ENCODE measurements around the gene LYPD8. TPM values are rescaled to one million over a fixed set of nuclear protein-coding genes. Genes with fewer than 3 reads are reported as not detected.

The LYPD8 gene
- total and polyA plus RNA-seq, 2 experiments from 2014 or later: not detected

- TF ChIP-seq, protein P1, sequence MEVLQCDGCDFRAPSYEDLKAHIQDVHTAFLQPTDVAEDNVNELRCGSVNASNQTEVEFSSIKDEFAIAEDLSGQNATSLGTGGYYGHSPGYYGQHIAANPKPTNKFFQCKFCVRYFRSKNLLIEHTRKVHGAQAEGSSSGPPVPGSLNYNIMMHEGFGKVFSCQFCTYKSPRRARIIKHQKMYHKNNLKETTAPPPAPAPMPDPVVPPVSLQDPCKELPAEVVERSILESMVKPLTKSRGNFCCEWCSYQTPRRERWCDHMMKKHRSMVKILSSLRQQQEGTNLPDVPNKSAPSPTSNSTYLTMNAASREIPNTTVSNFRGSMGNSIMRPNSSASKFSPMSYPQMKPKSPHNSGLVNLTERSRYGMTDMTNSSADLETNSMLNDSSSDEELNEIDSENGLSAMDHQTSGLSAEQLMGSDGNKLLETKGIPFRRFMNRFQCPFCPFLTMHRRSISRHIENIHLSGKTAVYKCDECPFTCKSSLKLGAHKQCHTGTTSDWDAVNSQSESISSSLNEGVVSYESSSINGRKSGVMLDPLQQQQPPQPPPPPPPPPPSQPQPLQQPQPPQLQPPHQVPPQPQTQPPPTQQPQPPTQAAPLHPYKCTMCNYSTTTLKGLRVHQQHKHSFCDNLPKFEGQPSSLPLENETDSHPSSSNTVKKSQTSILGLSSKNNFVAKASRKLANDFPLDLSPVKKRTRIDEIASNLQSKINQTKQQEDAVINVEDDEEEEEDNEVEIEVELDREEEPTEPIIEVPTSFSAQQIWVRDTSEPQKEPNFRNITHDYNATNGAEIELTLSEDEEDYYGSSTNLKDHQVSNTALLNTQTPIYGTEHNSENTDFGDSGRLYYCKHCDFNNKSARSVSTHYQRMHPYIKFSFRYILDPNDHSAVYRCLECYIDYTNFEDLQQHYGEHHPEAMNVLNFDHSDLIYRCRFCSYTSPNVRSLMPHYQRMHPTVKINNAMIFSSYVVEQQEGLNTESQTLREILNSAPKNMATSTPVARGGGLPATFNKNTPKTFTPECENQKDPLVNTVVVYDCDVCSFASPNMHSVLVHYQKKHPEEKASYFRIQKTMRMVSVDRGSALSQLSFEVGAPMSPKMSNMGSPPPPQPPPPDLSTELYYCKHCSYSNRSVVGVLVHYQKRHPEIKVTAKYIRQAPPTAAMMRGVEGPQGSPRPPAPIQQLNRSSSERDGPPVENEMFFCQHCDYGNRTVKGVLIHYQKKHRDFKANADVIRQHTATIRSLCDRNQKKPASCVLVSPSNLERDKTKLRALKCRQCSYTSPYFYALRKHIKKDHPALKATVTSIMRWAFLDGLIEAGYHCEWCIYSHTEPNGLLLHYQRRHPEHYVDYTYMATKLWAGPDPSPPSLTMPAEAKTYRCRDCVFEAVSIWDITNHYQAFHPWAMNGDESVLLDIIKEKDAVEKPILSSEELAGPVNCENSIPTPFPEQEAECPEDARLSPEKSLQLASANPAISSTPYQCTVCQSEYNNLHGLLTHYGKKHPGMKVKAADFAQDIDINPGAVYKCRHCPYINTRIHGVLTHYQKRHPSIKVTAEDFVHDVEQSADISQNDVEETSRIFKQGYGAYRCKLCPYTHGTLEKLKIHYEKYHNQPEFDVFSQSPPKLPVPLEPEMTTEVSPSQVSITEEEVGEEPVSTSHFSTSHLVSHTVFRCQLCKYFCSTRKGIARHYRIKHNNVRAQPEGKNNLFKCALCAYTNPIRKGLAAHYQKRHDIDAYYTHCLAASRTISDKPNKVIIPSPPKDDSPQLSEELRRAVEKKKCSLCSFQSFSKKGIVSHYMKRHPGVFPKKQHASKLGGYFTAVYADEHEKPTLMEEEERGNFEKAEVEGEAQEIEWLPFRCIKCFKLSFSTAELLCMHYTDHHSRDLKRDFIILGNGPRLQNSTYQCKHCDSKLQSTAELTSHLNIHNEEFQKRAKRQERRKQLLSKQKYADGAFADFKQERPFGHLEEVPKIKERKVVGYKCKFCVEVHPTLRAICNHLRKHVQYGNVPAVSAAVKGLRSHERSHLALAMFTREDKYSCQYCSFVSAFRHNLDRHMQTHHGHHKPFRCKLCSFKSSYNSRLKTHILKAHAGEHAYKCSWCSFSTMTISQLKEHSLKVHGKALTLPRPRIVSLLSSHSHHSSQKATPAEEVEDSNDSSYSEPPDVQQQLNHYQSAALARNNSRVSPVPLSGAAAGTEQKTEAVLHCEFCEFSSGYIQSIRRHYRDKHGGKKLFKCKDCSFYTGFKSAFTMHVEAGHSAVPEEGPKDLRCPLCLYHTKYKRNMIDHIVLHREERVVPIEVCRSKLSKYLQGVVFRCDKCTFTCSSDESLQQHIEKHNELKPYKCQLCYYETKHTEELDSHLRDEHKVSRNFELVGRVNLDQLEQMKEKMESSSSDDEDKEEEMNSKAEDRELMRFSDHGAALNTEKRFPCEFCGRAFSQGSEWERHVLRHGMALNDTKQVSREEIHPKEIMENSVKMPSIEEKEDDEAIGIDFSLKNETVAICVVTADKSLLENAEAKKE (CRISPR knock-in tag; IDR thresholded peaks at IDR 0.05): no peak
- TF ChIP-seq, protein P2, sequence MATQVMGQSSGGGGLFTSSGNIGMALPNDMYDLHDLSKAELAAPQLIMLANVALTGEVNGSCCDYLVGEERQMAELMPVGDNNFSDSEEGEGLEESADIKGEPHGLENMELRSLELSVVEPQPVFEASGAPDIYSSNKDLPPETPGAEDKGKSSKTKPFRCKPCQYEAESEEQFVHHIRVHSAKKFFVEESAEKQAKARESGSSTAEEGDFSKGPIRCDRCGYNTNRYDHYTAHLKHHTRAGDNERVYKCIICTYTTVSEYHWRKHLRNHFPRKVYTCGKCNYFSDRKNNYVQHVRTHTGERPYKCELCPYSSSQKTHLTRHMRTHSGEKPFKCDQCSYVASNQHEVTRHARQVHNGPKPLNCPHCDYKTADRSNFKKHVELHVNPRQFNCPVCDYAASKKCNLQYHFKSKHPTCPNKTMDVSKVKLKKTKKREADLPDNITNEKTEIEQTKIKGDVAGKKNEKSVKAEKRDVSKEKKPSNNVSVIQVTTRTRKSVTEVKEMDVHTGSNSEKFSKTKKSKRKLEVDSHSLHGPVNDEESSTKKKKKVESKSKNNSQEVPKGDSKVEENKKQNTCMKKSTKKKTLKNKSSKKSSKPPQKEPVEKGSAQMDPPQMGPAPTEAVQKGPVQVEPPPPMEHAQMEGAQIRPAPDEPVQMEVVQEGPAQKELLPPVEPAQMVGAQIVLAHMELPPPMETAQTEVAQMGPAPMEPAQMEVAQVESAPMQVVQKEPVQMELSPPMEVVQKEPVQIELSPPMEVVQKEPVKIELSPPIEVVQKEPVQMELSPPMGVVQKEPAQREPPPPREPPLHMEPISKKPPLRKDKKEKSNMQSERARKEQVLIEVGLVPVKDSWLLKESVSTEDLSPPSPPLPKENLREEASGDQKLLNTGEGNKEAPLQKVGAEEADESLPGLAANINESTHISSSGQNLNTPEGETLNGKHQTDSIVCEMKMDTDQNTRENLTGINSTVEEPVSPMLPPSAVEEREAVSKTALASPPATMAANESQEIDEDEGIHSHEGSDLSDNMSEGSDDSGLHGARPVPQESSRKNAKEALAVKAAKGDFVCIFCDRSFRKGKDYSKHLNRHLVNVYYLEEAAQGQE (IDR thresholded peaks at IDR 0.05; ENCODE audit: unreplicated experiment): no peak
- TF ChIP-seq NANOG (IDR thresholded peaks at IDR 0.05; ENCODE audit: borderline replicate concordance) (no peak), ZNF114 (CRISPR knock-in tag; IDR thresholded peaks at IDR 0.05) (no peak), JUNB (IDR thresholded peaks at IDR 0.05; ENCODE audit: unreplicated experiment) (no peak), ZNF331 (CRISPR knock-in tag; IDR thresholded peaks at IDR 0.05; ENCODE audit: low read depth) (no peak), EZH2 (IDR thresholded peaks at IDR 0.05; ENCODE audit: low read depth, unreplicated experiment) (no peak), POLR2AphosphoS5 (IDR thresholded peaks at IDR 0.05; ENCODE audit: low read depth) (no peak), STAT1 (IDR thresholded peaks at IDR 0.05; ENCODE audit: unreplicated experiment) (no peak)
- TF ChIP-seq, protein P3, sequence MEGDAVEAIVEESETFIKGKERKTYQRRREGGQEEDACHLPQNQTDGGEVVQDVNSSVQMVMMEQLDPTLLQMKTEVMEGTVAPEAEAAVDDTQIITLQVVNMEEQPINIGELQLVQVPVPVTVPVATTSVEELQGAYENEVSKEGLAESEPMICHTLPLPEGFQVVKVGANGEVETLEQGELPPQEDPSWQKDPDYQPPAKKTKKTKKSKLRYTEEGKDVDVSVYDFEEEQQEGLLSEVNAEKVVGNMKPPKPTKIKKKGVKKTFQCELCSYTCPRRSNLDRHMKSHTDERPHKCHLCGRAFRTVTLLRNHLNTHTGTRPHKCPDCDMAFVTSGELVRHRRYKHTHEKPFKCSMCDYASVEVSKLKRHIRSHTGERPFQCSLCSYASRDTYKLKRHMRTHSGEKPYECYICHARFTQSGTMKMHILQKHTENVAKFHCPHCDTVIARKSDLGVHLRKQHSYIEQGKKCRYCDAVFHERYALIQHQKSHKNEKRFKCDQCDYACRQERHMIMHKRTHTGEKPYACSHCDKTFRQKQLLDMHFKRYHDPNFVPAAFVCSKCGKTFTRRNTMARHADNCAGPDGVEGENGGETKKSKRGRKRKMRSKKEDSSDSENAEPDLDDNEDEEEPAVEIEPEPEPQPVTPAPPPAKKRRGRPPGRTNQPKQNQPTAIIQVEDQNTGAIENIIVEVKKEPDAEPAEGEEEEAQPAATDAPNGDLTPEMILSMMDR (conservative IDR thresholded peaks at IDR 0.05; ENCODE audit: low read depth in 2 of 2): no peak
Observed at GRCh38 chr1:248736977-248737376, 18.6 kb downstream of the LYPD8 start (continued).
